ENCODE results near the gene THRB. TPM values are rescaled to one million over a fixed set of nuclear protein-coding genes. Genes with fewer than 3 reads are reported as not detected.

Gene THRB
- total and polyA plus RNA-seq, 11 donors = 4.8 to 28.5 (median 21.0) TPM

GRCh38 chr3:24351779-24352469 lies 142.7 kb downstream of the THRB start:
- ATAC-seq = peak; percentile 84 to 90 (median 88)
- Histone ChIP-seq H3K4me1 (peaks cover 0 to 21% (median 13%) of the 10 kb centered on the region in 12 donors), H3K27ac (peak overlapping the region in 6 of 12 donors; percentile 18 to 66 (median 37)), H3K36me3 (no peaks in the 10 kb centered on the region), H3K27me3 (no peaks in the 10 kb centered on the region), H3K9me3 (peaks cover 0 to 9% (median 0%) of the 10 kb centered on the region in 12 donors), H3K4me3 (no peak overlapping the region)
- 28 to 45% (median 35%) methylated on average over 4 of the region's 4 CpGs for WGBS, 4 donors
- peak in 3 of 5 donors; percentile 53 to 64 (median 63) for DNase-seq
- intact Hi-C loops (cut with DNase I) = loop anchor here in 1 of 10 donors (10.0 kb wide), 1 partner anchor 223 kb away; no protein-coding TSS in a partner anchor
- no peak for TF ChIP-seq CTCF (IDR thresholded peaks at IDR 0.05)
- TF ChIP-seq POLR2A (IDR thresholded peaks at IDR 0.05) = no peak

DNA sequence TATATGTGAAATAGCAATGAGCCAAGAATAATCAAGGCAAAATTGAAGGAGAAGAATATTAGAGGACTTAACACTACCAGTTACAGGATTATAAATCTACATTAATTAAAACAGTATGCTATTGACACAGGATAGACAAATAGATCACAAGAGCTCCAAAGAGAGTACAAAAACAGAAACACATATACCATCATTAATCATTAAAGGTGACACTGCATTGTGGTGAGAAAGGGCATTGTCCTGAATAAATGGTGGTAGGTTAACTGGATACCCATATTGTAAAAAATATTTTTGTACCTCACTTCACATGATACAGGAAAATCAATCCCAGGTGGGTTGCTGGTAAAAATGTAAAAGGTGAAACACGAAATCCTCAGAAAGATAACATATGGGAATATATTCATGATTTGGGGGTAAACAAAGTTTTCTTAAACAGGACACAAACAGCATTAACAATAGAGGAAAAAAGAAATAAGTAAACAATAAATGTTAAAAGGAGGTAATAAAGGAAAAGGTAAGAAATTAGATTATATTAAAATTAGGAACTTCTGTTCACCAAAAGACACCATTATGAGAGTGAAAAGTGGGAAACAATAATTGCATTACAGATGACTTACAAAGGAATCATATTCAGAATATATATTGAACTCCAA lies 145.2 kb downstream of the THRB start:
- no peak for DNase-seq
- 76 to 88% (median 81%) methylated on average over 1 of the region's 1 CpG for WGBS, 4 donors
- TF ChIP-seq POLR2A (IDR thresholded peaks at IDR 0.05) = no peak
- no peak for TF ChIP-seq CTCF (IDR thresholded peaks at IDR 0.05)
- no peaks in the 10 kb centered on the region for H3K27me3 ChIP-seq
- peaks cover 0 to 30% (median 15%) of the 10 kb centered on the region in 12 donors for H3K4me1 ChIP-seq
- H3K9me3 ChIP-seq = peaks cover 0 to under 1% (median 0%) of the 10 kb centered on the region in 12 donors
- intact Hi-C loops (cut with DNase I) = loop anchor here in 1 of 10 donors (10.0 kb wide), 1 partner anchor 225 kb away; no protein-coding TSS in a partner anchor
- no peak overlapping the region for H3K27ac ChIP-seq
- ATAC-seq = no peak
- no peak overlapping the region for H3K4me3 ChIP-seq
- H3K36me3 ChIP-seq = no peaks in the 10 kb centered on the region

- TF ChIP-seq POLR2A (IDR thresholded peaks at IDR 0.05) (no peak), CTCF (IDR thresholded peaks at IDR 0.05) (no peak)
- Histone ChIP-seq H3K27ac (no peak overlapping the region), H3K4me3 (no peak overlapping the region), H3K4me1 (peaks cover 0 to 31% (median 14%) of the 10 kb centered on the region in 12 donors), H3K9me3 (no peaks in the 10 kb centered on the region), H3K36me3 (no peaks in the 10 kb centered on the region), H3K27me3 (no peaks in the 10 kb centered on the region)
- ATAC-seq = no peak
- DNase-seq = no peak
- intact Hi-C loops (cut with DNase I) = no loop called here
- 91 to 95% (median 93%) methylated on average over 4 of the region's 4 CpGs for WGBS, 4 donors
Observed at GRCh38 chr3:24348348-24348747, 146.3 kb downstream of the THRB start.

GRCh38 chr3:24344784-24345439 lies 149.7 kb downstream of the THRB start:
- H3K4me1 ChIP-seq = peaks cover 0 to 15% (median 2%) of the 10 kb centered on the region in 12 donors
- no peaks in the 10 kb centered on the region for H3K36me3 ChIP-seq
- intact Hi-C loops (cut with DNase I) = no loop called here
- 57 to 63% (median 60%) methylated on average over 3 of the region's 3 CpGs for WGBS, 4 donors
- ATAC-seq (peak in 1 of 4 donors; percentile 34), DNase-seq (no peak)
- H3K27ac ChIP-seq = no peak overlapping the region
- no peak for TF ChIP-seq CTCF (IDR thresholded peaks at IDR 0.05)
- TF ChIP-seq POLR2A (IDR thresholded peaks at IDR 0.05) = no peak
- no peak overlapping the region for H3K4me3 ChIP-seq
- H3K27me3 ChIP-seq = no peaks in the 10 kb centered on the region
- H3K9me3 ChIP-seq = no peaks in the 10 kb centered on the region

All from heart left ventricle (tissue), 16 donors.